Measurements from ENCODE around the gene RTN1. TPM values are rescaled to one million over a fixed set of nuclear protein-coding genes. Genes with fewer than 3 reads are reported as not detected.

Gene RTN1
- total and polyA plus RNA-seq, 9 of the 15 experiments (the other 6 are each of a cell fraction or from before 2014, with no cell fraction given): 0.03 to 0.09 TPM; not detected in 7

DNA sequence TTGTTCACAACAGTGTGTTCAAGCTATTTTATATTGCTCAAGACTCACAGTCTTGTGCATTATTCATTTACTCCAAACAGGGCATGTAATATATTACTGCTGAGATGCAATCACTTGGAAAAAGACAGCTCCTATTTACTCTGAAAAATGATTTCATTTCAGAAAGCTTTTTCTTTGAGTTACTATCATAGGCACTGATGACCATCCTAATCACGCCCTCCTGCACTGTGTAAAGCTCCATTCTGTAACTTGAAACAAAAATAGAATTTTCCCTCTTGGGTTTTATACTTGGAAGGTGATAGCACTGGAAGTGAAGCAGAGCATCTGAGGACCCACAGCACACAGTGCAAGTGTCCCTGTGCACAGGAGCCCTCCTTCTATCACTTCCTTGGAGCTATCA, 55.6 kb downstream of the RTN1 start:
- intact Hi-C loops (cut with micrococcal nuclease): no loop called here
- POLR2A ChIA-PET: no interaction called here
- no peak for TF ChIP-seq KLF6 (CRISPR knock-in tag; IDR thresholded peaks at IDR 0.05; ENCODE audit: borderline replicate concordance)
- TF ChIP-seq, protein P1, sequence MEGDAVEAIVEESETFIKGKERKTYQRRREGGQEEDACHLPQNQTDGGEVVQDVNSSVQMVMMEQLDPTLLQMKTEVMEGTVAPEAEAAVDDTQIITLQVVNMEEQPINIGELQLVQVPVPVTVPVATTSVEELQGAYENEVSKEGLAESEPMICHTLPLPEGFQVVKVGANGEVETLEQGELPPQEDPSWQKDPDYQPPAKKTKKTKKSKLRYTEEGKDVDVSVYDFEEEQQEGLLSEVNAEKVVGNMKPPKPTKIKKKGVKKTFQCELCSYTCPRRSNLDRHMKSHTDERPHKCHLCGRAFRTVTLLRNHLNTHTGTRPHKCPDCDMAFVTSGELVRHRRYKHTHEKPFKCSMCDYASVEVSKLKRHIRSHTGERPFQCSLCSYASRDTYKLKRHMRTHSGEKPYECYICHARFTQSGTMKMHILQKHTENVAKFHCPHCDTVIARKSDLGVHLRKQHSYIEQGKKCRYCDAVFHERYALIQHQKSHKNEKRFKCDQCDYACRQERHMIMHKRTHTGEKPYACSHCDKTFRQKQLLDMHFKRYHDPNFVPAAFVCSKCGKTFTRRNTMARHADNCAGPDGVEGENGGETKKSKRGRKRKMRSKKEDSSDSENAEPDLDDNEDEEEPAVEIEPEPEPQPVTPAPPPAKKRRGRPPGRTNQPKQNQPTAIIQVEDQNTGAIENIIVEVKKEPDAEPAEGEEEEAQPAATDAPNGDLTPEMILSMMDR (IDR thresholded peaks at IDR 0.05 in 2 of 3, conservative IDR thresholded peaks at IDR 0.05 in 1 of 3; ENCODE audit: insufficient read depth in 2 of 3, low read depth in 1 of 3, low read length in 3 of 3): no peak
- Histone ChIP-seq H3K4me3 (no peak overlapping the region), H3K27me3 (ENCODE audit: control insufficient read depth in 2 of 2, insufficient read depth in 2 of 2, low read length in 2 of 2) (no peaks in the 10 kb centered on the region), H3K4me2 (ENCODE audit: insufficient read depth, low read length) (no peak overlapping the region), H3K9ac (ENCODE audit: insufficient read depth in 1 of 2, low read depth in 2 of 2, low read length in 2 of 2) (no peak overlapping the region), H3K4me1 (replicated peaks in 1 of 2; ENCODE audit: control insufficient read depth in 2 of 2, insufficient read depth in 2 of 2, low read length in 2 of 2) (no peaks in the 10 kb centered on the region; a peak in 1 of 5 replicates), H3K36me3 (ENCODE audit: control insufficient read depth, insufficient read depth, low read length) (no peaks in the 10 kb centered on the region), H2AFZ (ENCODE audit: low read depth, low read length) (no peak overlapping the region), H3K79me2 (ENCODE audit: control insufficient read depth, insufficient read depth, low read length) (no peaks in the 10 kb centered on the region), H3K9me1 (ENCODE audit: control insufficient read depth, insufficient read depth, low read length) (no peaks in the 10 kb centered on the region), H3K9me3 (replicated peaks; ENCODE audit: control insufficient read depth, insufficient read depth, low read depth, low read length) (no peaks in the 10 kb centered on the region), H4K20me1 (replicated peaks; ENCODE audit: control insufficient read depth, insufficient read depth, low read length) (no peaks in the 10 kb centered on the region), H3K27ac (ENCODE audit: extremely low read depth, low read depth, low read length) (no peak overlapping the region)
- BruUV-seq (replicated peaks): no TSS peak
- in situ Hi-C loops (cut with MboI): no loop called here
- WGBS (ENCODE audit: insufficient coverage, low coverage, missing lambda C conversion rate): 0% methylated on average over 1 of the region's 1 CpG
- CTCF ChIA-PET (ENCODE audit: low intra/inter-chr PET ratio): no interaction called here
- no peak for FAIRE-seq
- DNase-seq (ENCODE audit: extremely low read depth in 1 of 4, low spot score in 3 of 4): no peak
- ATAC-seq: no peak

DNA sequence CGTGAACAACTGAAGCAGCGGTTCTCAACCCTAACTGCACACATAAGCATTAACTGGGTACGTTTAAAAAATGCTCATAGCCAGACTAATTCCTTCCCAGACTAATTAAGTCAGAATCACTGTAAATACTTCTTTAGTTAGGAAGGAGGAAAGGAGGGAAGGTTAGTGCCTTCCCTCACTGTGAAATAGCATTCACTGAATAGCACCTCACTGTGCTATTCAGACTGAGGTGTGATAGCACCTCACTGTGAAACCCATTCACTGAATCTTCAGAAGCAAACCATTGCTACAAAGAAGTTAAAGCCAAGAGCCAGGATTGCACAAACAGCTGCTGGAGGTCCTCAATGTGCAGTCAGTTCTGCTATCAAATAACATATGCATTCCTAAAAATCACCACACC, 58.8 kb downstream of the RTN1 start:
- no peaks in the 10 kb centered on the region for H3K27me3 ChIP-seq (ENCODE audit: control insufficient read depth in 2 of 2, insufficient read depth in 2 of 2, low read length in 2 of 2)
- 0% methylated on average over 3 of the region's 3 CpGs for WGBS (ENCODE audit: insufficient coverage, low coverage, missing lambda C conversion rate)
- DNase-seq (ENCODE audit: extremely low read depth in 1 of 4, low spot score in 3 of 4): no peak
- no peak overlapping the region for H3K4me2 ChIP-seq (ENCODE audit: insufficient read depth, low read length)
- no peaks in the 10 kb centered on the region for H3K9me1 ChIP-seq (ENCODE audit: control insufficient read depth, insufficient read depth, low read length)
- FAIRE-seq: no peak
- H3K9me3 ChIP-seq (replicated peaks; ENCODE audit: control insufficient read depth, insufficient read depth, low read depth, low read length): no peaks in the 10 kb centered on the region
- no peak overlapping the region for H3K27ac ChIP-seq (ENCODE audit: extremely low read depth, low read depth, low read length)
- no peaks in the 10 kb centered on the region for H3K79me2 ChIP-seq (ENCODE audit: control insufficient read depth, insufficient read depth, low read length)
- no peak overlapping the region for H3K9ac ChIP-seq (ENCODE audit: insufficient read depth in 1 of 2, low read depth in 2 of 2, low read length in 2 of 2)
- in situ Hi-C loops (cut with MboI) (no loop called here), intact Hi-C loops (cut with micrococcal nuclease) (no loop called here)
- no peaks in the 10 kb centered on the region for H4K20me1 ChIP-seq (replicated peaks; ENCODE audit: control insufficient read depth, insufficient read depth, low read length)
- no peaks in the 10 kb centered on the region for H3K4me1 ChIP-seq (replicated peaks in 1 of 2; ENCODE audit: control insufficient read depth in 2 of 2, insufficient read depth in 2 of 2, low read length in 2 of 2)
- H3K36me3 ChIP-seq (ENCODE audit: control insufficient read depth, insufficient read depth, low read length): no peaks in the 10 kb centered on the region
- no peak for ATAC-seq
- CTCF ChIA-PET (ENCODE audit: low intra/inter-chr PET ratio): no interaction called here
- H2AFZ ChIP-seq (ENCODE audit: low read depth, low read length): no peak overlapping the region
- POLR2A ChIA-PET: no interaction called here
- no peak overlapping the region for H3K4me3 ChIP-seq
- no TSS peak for BruUV-seq (replicated peaks)
- TF ChIP-seq XRCC4 (IDR thresholded peaks at IDR 0.05; ENCODE audit: extremely low read depth, insufficient read depth, insufficient read length): no peak
- no peak for TF ChIP-seq GTF2A2 (tag; IDR thresholded peaks at IDR 0.05)
- no peak for TF ChIP-seq POLR3G (IDR thresholded peaks at IDR 0.05; ENCODE audit: extremely low read depth, insufficient read length, insufficient replicate concordance)
- no peak for TF ChIP-seq XRCC3 (IDR thresholded peaks at IDR 0.05)
- TF ChIP-seq, protein P2, sequence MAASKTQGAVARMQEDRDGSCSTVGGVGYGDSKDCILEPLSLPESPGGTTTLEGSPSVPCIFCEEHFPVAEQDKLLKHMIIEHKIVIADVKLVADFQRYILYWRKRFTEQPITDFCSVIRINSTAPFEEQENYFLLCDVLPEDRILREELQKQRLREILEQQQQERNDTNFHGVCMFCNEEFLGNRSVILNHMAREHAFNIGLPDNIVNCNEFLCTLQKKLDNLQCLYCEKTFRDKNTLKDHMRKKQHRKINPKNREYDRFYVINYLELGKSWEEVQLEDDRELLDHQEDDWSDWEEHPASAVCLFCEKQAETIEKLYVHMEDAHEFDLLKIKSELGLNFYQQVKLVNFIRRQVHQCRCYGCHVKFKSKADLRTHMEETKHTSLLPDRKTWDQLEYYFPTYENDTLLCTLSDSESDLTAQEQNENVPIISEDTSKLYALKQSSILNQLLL (CRISPR knock-in tag; IDR thresholded peaks at IDR 0.05; ENCODE audit: borderline replicate concordance): no peak
- no peak for TF ChIP-seq BRCA1 (IDR thresholded peaks at IDR 0.05)
- no peak for TF ChIP-seq BRCA1 (CRISPR knock-in tag; IDR thresholded peaks at IDR 0.05)
- TF ChIP-seq, protein P3, sequence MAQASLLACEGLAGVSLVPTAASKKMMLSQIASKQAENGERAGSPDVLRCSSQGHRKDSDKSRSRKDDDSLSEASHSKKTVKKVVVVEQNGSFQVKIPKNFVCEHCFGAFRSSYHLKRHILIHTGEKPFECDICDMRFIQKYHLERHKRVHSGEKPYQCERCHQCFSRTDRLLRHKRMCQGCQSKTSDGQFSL (CRISPR knock-in tag; IDR thresholded peaks at IDR 0.05): no peak
- TF ChIP-seq, protein P3 (tag; IDR thresholded peaks at IDR 0.05): no peak

Measured in K562 (cell line).